HG02763 (cell line): ENCODE results near the gene KCNQ1OT1.

Experiments
- ATAC-seq: cut with Tn5 transposase; IDR thresholded peaks from one replicate; pipeline ENCODE4 v1.9.1; 2021; ENCODE audit warnings: mild to moderate bottlenecking, moderate library complexity; ENCODE audit not compliant: unreplicated experiment

Gene KCNQ1OT1

GRCh38 chr11:2688381-2689231, 11.2 kb downstream of the KCNQ1OT1 start:
- no peak for ATAC-seq

- no peak for ATAC-seq
These were observed 12.0 kb downstream of the KCNQ1OT1 start for GRCh38 chr11:2687782-2688191.

- no peak for ATAC-seq
These were observed 12.6 kb downstream of the KCNQ1OT1 start for GRCh38 chr11:2687223-2687530.

- no peak for ATAC-seq
These were observed 13.2 kb downstream of the KCNQ1OT1 start for GRCh38 chr11:2686360-2687222.

- ATAC-seq = no peak
These were observed 14.0 kb downstream of the KCNQ1OT1 start for GRCh38 chr11:2685566-2686359.

- ATAC-seq = no peak
These were observed 14.7 kb downstream of the KCNQ1OT1 start for GRCh38 chr11:2685051-2685450.

- no peak for ATAC-seq
These were observed 15.2 kb downstream of the KCNQ1OT1 start for GRCh38 chr11:2684581-2684980.

GRCh38 chr11:2683806-2684205, 16.0 kb downstream of the KCNQ1OT1 start:
- no peak for ATAC-seq

GRCh38 chr11:2681408-2682145, 18.2 kb downstream of the KCNQ1OT1 start:
- ATAC-seq = no peak

GRCh38 chr11:2679011-2679676, 20.6 kb downstream of the KCNQ1OT1 start:
- no peak for ATAC-seq

- no peak for ATAC-seq
These were observed 21.4 kb downstream of the KCNQ1OT1 start for GRCh38 chr11:2678396-2678795.

- no peak for ATAC-seq
These were observed 22.7 kb downstream of the KCNQ1OT1 start for GRCh38 chr11:2677127-2677526.

- ATAC-seq = no peak
These were observed 24.3 kb downstream of the KCNQ1OT1 start for GRCh38 chr11:2675540-2675939.

GRCh38 chr11:2674658-2675131, 25.1 kb downstream of the KCNQ1OT1 start:
- ATAC-seq = no peak

- ATAC-seq = no peak
These were observed 25.8 kb downstream of the KCNQ1OT1 start for GRCh38 chr11:2673871-2674471.

- ATAC-seq = no peak
These were observed 26.6 kb downstream of the KCNQ1OT1 start for GRCh38 chr11:2673250-2673610.

GRCh38 chr11:2672553-2673249, 27.1 kb downstream of the KCNQ1OT1 start:
- no peak for ATAC-seq

GRCh38 chr11:2671748-2672147, 28.0 kb downstream of the KCNQ1OT1 start:
- ATAC-seq = no peak

GRCh38 chr11:2670541-2671100, 29.2 kb downstream of the KCNQ1OT1 start:
- ATAC-seq = no peak
